Skin of body (tissue), 2 donors: ENCODE results near the gene MIER2. TPM values are rescaled to one million over a fixed set of nuclear protein-coding genes. Genes with fewer than 3 reads are reported as not detected.
"Not testable (repeated sequence)": the region's sequence is repeated elsewhere in the genome, so short reads cannot be mapped to it uniquely, and the experiment has no call there.

Experiments used
- DNase-seq: peaks from one replicate; lab custom pipeline; 2025; lab: John Stamatoyannopoulos, UW
- total RNA-seq: library from RNA; depleted of rRNA; stranded (reverse); fragments of >200 nt; gene quantifications from one replicate; pipeline ENCODE4 v1.2.3, GENCODE V29; 2014

The MIER2 gene
- total RNA-seq, 1 donor from 2014 or later: 12.2 TPM

DNA sequence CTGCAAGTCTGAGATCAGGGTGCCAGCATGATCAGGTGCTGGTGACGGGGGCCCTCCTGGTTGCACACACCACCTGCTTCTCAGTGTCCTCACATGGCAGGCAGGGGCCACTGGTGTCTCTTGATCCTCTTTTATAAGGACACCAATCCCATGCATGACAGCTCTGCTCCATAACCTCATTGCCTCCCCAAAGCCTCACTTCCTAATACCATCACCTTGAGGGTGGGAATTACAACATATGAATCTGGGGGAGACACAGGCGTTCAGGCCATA lies 15.0 kb upstream of the MIER2 start:
- DNase-seq: no peak

DNA sequence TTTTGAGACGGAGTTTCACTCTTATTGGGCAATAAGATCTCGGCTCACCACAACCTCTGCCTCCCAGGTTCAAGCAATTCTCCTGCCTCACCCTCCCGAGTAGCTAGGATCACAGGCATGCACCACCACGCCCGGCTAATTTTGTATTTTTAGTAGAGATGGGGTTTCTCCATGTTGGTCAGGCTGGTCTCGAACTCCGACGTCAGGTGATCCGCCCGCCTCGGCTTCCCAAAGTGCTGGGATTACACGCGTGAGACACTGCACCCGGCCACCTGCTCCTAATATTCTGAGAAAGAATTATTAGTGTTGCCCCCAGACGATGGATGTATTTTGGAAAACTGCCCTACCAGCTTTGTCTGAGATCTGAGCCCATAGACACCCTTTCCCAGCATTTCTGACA lies 10.9 kb upstream of the MIER2 start:
- DNase-seq: not testable (repeated sequence)

DNA sequence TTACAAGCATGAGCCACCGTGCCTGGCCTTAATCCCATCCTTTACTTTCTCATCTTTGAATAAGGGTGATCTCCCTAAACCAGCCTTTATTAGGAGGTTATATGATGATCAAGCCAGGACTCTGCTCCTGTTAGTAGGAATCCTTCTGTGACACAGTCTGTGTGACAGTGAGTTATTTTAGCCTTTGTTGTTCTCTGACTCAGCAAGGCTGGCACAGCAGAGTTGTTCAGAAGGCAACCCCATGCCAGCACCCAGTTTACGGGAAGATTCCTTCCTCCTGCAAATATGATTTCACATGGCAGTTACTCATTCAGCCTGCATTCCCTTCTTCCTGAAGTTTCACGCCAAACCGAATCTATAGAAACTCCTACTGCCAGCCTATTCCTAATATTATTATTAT lies 10.5 kb upstream of the MIER2 start:
- DNase-seq: no peak

DNA sequence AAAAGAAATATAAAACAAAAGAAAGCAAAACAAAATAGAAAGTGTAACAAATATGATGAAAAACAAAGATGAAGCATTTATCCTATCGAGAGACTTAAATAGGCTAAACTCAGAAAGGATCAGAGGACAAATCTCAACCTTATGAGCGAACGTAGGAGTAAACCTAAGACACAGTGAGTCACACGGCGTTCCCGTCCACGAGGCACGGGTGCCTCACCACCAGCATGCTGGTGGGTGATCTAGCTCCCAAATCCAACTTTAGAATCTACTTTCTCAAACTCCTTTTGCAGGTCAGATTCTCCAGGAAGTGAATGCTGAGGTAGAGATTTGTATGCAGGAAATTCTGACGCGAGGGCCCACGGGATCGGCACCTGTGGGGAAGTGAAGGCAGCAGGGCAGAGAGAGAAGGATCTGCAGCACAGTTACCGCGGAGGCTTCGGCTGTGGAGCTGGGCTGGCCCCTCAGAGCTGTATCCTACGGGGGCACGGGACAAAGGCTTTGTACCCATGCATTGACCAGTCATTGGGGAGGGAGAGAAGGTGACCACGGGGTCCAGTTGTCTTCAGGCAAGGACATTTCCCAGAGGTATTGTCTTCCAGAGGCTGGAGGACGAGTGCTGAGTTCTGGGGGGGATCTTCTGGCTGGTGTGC lies 7.5 kb upstream of the MIER2 start:
- DNase-seq: no peak

DNA sequence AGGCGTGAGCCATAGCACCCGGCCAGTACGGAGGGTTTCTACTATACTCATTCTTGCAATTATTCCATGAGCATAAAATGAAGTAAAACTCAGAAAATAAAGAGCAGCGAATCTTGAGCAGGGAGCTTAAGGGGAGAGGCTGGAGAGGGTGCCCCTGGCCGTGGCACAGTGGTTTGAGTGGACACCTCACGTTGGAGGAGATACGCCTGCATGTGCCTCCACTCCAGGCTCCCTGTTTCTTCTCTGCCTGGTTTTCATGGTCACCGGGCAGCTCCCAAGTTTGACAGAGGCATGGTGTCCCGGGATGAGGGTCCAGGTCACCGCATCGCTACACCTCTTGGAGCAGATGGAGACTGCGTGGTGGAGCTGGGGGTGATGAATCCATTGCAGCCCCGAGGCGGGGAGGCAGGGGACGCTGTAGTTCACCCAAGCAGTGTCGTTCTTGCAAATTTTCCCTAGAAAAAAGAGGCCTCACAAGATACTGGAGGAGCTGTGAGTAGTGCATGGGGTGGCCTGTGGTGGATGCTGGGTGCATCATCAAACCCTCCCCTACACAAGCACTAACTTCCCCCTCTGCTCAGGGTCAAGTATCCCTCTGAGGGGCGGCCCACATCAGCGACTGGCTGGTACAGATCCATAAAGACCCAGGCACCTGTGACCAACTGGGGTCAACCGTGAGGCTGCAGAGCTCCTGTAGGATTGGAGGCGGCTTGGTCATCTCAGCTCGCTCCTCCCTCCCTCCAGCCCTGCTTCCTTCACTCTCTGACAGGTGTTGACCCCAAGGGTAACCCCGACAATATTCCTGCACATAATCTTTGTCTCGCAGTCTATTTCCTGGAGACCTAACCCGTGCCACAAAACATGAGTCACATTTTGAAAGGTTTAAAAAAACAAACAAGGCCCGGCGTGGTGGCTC lies 3.6 kb upstream of the MIER2 start:
- no peak for DNase-seq

DNA sequence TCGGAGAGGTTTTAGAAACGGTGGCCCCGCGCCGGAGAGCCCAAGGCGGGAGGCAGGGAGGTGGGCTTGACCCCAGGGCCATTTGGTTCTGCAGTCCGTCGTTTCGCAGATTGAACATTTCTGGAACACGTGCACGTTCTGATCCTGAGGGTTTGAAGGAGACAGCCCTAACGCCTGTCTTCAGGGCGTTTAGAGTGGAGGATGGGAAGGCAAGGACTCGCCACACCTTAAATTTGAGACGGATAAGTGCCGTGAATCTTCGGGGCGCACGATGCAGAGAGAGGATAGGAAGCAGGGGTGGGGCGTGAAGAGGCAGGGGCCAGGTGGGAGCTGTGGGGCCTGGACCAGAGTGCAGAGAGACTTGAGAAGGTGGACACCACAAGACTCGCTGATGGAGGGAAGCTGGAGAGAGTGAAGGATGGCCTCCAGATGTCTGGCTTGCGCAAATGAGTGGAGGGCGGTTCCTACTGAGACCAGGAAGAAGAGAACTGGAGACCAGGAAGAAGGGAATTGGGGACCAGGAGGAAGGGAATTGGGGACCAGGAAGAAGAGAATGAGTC lies 804 bp upstream of the MIER2 start:
- DNase-seq: peak; percentile 41

DNA sequence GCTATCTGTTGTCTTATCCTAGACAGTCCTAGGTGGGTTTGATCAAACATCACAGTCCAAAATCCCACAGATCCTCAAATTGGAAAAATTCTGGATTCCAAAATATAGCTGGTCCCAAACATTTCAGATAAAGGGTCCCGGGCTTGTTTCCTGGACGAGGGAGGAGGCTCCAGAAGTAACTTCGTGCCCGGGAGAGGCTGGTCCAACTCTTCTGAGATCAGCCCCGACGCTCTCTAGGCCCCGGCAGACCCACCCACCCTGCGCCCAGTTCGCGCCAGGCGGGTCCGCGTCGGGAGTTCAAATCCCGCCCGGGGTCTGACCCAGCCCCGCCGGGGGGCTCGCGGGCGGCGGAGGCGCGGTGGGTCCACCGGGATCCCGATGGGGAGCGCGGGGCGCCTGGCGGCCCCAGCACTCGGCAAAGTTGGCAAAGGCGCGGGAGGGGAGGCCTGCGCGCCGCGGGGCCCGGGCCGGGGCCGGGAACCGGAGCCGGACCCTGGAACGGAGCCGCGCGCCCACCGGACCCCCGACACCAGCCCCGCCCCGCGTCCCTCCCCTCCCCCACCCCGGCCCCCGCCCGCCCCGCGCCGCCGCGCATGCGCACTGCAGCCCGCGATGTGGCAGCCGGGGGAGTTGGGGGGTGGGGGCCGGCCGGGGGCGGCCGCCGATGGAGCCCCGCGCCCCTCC lies 513 bp downstream of the MIER2 start:
- DNase-seq: no peak

DNA sequence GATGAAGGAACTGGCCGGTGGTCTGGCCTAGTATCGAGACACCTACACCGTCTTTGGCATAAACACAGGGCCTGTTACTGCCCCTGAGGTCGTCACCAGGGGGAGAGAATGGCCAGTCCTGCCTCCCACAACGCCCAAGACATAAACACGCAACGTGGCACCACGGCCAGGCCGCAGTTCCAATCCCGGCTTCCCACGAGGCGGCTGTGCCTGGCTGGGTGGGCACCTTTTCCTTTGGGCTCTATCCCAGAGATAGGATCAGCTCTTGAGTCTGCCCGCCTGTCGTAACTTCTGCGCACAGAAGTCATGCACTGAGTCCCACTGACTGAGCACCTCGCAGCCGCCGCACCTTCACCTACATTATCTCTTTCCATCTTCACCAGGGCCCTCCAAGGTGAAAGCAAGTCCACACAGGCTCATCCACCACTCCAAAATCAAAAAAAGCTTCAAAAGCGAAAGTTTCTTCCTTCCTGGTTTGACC lies 1.1 kb downstream of the MIER2 start:
- DNase-seq: no peak

DNA sequence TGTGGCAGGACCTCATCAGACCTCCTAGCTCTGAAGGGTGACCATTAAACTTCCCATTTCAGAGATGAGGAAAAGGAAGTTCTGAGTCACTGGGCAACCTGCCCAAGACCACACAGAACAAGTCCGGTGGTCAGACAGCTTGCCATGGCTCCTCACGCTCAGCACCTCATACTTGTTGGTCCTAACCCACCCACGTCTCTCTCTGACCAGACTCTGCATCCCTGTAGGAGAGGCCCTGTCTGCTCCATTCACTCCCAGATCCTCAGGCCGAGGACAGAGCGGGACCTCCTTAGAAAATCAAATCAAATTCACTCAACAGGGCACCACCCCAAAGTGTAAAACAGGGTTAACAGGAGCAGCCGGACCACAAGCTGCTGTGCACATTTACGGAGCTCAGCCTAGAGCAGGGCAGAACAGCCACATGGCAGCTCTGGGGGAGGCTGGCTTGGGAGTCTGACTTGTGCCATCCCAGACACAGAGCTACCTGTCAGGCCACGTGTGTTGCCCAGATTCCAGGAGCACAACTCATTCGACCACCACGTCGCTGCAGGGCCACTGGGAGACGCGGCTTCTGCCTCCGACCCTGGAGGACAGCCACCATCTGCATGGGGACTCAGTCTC lies 1.7 kb downstream of the MIER2 start:
- no peak for DNase-seq

DNA sequence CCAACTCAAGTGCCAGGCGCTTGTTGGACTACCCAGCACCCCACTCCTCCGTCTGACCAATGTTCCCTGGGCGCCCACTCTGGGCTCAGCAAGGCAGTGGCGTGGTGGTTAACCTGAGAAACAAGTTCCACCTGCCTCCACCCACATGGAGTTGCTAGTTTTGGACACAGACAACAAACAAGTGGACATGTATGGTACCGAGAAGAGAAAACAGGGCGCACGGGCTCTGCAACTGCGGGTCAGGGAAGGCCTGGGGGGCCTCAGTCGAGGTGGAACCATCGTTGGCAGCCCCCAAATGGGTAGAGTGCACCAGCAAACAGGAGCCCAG lies 2.5 kb downstream of the MIER2 start:
- DNase-seq: no peak

DNA sequence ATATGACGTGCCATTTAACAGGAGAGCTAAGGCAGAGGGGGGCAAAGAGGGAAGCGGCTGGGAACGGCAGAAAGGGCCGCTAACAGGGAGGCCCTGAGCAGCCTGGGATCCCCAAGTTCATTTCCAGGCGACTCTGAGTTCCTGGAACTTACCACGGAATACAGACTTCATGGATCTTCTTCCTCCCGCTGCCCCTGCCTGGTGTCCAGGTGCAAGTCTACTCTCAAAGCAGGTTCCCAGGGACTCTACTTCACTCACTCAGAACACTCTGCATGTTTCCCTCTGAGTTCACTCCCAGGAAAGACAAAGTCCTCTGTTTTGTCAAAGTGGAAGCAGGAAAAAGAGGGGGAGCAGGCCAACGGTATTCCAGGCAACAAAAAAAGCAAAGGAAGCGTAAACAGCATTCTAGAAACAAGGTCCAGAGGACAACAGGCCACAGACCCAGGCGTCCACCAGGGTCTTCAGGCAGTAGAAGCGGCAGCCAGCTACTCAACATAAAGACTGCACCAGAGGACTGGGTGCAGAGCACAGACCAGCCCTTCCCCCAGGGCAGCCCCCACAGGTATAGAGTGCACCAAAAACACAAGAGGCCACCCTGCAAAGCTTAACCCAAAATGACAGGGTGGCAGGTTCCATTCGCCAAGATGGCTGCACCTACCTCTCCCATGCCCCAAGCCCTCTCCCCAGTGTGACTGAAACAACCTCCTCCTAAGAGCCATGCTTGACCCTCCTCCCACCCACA lies 3.0 kb downstream of the MIER2 start:
- no peak for DNase-seq

DNA sequence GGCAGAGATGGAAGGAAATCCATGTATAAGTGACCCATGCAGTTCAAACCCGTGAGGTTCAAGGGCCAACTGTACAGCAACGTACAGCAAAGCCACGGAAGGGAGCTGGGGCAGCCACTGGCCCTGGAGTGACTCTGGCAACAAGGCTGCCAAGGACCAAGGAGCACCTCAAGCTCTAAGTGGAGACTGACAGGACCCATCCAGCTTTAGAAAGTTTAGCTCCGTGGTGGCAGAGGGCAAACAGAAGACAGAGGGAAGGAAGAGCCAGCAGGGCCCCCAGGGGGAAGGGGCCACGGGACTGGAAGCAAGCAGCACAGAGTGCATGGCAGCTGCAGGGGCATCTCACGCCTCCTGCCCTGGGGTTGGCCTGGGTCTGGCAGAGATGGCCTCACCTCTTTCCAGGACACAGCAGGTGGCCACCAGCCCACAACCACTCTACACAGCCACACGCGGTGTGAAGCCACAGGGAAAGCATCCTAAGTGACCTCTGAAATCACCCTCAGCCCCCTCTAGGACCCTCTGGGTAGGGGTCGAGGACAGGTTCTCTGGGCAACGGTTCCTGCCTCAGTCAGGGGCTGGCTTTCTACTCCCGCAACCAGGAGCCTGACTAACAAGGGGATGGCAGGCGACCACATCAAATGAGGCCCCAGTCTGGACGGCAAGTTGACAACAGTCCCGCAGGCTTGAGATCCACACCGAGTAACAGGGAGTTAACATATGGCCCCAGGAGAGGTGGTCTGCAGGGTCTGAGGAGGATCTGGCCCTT lies 3.8 kb downstream of the MIER2 start:
- DNase-seq: no peak

DNA sequence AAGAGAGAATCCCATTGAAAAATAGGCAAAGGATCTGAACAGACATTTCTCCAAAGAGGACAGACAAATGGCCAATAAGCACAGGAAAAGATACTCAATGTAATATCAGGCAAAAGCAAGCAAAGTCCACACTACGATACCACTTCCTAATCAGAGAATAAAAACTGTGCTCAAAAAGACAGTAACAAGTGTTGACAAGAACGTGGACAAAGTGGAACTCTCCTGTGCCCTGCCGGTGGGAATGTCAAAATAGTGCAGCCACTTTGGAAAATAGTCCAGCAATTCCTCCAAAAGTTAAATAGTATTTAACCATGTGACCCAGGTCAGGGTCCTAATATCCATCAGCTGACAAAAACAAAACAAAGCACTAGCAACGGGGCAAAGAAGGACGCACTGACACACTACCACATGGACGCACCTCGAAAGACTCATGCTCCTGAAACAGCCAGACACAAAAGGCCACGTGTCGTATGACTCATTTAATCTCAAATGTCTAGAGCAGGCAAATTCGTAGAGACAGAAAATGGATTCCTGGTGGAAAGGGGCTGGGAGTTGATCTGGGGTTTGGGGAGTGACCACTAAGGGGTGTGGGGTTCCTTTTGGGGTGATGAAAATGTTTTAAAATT lies 5.2 kb downstream of the MIER2 start:
- no peak for DNase-seq

DNA sequence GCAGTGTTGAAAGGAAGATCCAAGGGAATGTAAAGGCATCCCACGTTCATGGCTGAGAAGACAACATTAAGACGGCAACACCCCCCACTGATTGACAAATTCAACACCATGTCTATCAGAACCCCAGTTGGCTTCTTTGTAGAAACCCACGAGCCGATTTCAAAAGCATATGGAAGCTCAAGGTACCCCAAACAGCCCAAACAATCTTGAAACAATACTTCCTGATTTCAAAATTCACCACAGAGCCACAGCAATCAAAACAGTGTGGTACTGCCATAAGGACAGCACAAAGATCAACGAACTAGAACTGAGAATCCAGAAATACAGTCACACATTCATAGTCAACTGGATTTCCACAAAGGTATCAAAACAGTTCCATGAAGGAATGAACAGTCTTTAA lies 6.2 kb downstream of the MIER2 start:
- DNase-seq: no peak

DNA sequence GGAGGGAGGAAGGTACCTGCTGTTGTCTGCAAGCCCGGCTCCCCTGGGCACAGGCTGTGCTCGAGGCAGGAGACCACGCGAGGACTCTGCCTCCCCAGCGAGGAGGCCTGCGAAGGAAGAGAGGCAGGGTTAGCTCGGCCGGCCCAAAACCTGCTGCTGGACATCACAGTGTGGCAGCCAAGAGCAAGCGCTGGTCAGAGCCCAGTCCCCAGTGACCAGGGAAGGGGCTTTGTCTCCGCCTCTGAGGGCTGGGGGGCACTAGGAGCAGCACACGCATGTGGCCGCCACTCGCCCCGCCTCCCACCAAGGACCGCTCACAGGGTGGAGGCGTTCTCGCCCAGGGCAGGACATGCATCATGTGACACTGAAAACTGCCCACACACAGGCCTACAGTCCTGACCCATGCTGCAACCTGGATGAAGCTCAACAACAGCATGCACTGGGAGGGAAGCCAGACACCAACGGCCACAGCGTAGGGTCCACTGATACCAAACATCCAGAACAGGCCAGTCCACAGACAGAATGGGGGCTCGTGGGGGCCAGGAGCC lies 8.5 kb downstream of the MIER2 start:
- DNase-seq: no peak

DNA sequence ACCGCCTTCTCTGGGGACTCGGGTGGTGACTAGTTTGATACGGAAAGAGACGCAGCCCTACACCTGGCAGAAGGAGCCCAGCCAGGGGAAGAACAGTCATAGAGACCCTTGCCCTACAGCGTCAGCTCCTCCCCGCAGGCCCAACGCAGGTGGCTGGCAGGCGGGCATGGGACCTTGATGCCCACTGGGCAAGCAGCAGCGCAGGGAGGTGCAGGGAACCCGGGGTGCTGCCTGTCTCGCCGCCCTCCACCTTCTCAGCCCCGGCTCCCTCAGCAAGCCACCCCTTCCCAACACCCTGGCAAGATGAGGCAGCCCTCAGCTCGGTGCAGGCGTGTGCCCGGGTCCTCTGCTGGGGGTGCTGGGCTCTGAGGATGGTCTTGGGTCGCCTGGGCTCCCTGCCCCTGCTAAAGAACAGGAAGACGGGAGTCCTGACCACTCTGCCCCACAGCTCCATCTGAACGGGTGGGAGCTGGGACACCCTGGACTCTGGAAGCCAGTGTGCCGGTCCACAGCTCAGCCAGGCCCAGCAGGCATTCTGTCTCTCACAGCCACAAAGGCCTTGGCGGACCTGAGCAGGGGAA lies 9.0 kb downstream of the MIER2 start:
- no peak for DNase-seq

DNA sequence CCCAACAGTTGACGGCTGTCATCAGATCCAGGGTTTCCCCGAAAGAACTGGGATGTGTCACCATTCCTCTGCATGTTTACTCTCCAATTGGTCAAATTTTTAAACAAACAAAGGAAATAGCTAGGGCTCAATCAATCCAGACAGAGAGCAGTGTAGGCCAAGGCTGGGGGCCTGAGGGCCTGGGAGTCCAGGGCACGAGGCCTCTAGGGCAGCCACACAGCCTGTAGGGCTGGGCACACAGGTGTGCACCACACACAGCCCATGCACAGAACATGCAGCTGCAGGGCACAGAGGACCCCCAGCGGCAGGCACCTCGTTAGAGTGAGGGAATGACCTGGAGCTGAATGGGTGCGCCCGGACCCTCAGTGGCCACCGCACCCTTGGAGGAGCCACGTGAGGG lies 9.5 kb downstream of the MIER2 start:
- DNase-seq: no peak

DNA sequence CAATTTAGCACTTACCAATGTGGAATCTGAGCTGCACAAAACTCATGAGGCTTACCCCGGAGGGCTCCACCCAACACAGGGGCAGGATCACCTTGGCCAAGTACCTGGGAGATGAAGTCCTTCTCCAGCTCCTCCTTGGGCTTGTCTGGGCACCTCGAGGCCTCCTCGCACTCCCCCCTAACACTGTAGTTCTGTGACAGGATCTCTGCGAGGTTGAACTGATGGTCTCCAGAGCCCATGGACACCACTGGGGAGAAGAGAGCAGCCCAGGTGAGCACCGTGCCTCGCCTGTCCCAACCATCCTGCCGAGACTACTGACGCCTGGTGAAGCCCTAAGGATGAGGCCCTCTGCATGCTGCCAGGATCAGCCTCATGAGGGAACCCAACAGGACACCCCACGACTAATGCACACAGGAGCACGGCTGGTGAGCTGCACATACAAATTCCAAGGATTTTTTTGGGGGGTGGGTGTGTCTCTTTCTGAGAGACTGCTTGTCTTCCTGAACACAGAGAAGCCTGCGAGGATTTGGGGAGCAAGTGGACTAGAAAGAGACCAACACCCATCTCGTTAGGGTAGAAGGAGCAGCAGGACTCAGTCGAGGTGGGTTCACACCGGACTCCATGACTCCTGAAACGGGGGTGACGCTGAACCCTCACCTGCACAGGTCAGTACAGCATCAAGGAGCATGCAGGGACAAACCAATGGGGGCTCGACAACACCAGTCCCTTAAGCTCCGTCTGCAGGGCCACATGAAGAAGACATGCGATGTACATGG lies 10.1 kb downstream of the MIER2 start:
- no peak for DNase-seq
